ENCODE results near the gene MAP2K3. TPM values are rescaled to one million over a fixed set of nuclear protein-coding genes. Genes with fewer than 3 reads are reported as not detected.
"Not testable (repeated sequence)": the region's sequence is repeated elsewhere in the genome, so short reads cannot be mapped to it uniquely, and the experiment has no call there.

Gene MAP2K3
- total RNA-seq, 2 donors from 2014 or later: 101 to 130 TPM

DNA sequence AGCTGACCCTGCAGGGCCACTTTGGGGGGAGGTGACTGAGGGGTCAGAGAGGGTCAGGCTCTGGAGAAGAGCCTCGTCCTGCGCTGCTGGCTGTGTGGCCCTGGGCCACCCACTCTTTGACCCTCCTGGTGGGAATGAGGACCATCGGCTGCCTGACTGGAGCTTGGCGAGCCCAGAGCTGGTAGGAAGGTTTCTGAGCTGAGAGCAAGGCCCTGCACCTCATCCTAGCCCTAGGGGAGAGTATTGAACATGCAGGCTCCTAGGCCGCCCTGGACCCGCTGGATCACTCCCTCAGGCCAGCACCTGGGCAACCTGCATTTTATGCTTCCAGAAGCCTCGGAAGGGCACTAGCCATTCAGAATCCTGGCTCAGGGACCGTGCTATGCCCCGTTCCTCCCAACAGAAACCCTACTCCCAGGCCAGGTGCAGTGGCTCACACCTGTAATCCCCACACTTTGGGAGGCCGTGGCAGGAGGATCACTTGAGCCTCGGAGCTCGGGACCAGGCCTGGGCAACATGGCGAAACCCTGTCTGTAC, 14.5 kb downstream of the MAP2K3 start:
- Mint-ChIP-seq H3K9me3 (no peaks in the 10 kb centered on the region), H3K36me3 (peaks cover 27 to 31% of the 10 kb centered on the region in 2 donors), H3K27ac (no peak overlapping the region)
- DNase-seq (ENCODE audit: low spot score in 2 of 2): no peak
- ATAC-seq: no peak

DNA sequence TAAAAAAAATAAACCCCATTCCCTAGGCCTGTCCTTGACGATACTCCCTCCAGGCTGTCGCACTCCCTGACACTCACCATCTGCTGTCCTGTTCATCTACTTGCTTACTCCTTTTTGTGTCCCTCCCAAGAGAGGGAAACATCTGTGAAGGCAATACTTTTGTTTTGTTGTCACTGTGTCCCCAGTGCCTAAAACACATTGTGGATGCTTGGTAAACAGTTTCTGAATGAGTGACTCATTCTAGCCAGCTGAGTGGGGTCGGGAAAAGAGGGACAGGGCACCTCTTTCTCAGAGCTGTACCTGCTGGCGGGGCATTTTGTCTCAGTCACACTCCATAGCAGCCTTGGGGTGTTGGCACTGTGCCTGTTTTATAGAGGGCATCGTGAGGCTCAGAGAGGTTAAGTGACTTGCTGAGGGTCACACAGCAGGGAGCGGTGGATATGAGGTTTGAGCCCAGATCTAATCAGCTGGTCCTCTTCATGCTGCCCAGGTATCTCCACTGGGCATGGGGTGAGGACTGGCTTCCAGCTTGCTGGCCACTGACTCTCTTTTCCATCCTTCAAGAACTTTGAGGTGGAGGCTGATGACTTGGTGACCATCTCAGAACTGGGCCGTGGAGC, 15.6 kb downstream of the MAP2K3 start:
- Mint-ChIP-seq H3K27ac (peak overlapping the region in 1 of 2 donors; percentile 45), H3K9me3 (no peaks in the 10 kb centered on the region), H3K36me3 (peaks cover 26 to 28% of the 10 kb centered on the region in 2 donors)
- no peak for DNase-seq (ENCODE audit: low spot score in 2 of 2)
- ATAC-seq: no peak

DNA sequence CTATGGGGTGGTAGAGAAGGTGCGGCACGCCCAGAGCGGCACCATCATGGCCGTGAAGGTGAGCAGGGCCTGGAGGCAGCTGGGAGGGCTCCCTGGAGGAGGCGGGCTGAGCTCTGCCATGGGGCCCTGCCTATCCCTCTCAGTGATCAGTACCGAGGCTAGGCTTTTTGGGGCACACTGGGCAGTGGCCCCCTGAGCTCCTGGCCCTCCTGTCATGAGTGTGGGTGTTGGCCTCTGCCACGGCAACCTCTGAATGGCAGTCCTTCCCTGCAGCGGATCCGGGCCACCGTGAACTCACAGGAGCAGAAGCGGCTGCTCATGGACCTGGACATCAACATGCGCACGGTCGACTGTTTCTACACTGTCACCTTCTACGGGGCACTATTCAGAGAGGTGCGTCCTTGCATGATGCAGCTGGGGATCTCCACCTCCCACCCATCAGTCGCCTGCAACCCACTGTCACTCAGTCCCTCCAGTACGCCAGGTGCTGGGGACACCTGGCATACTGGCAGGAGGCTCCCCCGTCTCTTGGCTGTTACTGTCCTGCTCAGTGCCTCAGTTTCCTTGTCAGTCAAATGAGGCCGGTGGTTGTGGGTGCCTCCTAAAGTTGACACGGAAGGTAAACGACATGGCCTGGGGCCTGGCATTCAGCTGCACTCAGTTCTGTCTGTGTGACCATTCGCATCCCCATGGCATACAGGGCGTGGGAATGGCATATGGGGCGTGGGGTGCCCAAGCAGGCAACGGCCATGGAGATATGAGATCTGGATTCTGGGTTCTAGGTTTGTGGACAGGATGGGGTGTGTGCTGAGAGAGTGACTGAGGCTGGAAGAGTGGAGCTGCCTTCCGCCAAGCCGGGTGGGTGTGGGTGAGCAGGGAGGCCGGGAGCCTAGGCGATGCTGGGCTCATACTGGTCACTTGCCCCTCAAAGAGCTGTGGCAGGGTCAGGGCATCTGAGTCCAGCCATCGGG, 16.4 kb downstream of the MAP2K3 start:
- peaks cover 33 to 34% of the 10 kb centered on the region in 2 donors for H3K36me3 Mint-ChIP-seq

DNA sequence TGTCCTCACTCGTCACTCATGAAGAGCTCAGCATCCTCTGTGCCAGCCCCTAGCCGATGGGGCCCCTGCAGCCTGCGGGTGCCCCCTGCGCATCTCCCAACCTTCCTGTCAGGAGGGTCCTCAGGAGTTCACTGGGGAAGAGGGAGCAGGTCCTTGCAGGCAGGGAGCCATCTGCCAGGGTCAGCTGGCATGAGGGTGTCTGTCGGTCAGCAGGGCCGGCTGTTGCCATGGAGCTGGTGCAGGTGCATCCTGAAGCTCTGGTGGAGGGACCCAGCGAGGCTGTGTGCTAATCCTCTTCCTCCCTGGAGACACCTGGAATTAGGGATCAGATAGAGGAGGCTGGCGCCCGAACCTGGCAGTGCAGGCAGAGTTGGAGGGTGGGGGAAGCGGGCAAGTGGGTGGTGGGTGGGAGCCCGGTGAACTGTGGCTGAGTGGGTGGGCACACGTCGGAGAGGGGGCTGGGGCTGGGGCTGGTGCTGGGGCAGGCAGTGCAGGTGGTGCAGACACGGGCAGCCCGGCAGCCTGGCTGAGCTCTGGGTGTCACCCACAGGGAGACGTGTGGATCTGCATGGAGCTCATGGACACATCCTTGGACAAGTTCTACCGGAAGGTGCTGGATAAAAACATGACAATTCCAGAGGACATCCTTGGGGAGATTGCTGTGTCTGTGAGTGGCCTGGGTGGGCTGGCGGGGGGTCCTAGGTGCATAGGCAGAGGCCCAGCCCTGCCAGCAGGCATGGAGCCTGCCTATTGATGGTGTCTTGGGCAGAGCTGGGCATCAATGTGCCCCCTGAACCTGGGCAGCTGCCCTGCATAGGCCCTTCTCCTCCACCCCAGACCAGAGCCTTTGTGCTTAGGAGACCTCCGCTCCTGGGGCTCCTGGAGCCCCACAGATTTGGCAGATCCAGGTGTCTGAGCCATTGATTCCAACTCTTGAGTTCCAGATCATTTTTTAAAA, 17.4 kb downstream of the MAP2K3 start:
- ATAC-seq: no peak
- DNase-seq (ENCODE audit: low spot score in 2 of 2): no peak
- Mint-ChIP-seq H3K27ac (peak overlapping the region; percentile 4 to 41), H3K36me3 (peaks cover 33 to 35% of the 10 kb centered on the region in 2 donors), H3K9me3 (no peaks in the 10 kb centered on the region)

More for the DNA sequence above, 16.4 kb downstream of the MAP2K3 start:
- Mint-ChIP-seq H3K27ac (peak overlapping the region; percentile 3 to 4), H3K9me3 (no peaks in the 10 kb centered on the region)
- DNase-seq (ENCODE audit: low spot score in 2 of 2): no peak
- ATAC-seq: no peak

DNA sequence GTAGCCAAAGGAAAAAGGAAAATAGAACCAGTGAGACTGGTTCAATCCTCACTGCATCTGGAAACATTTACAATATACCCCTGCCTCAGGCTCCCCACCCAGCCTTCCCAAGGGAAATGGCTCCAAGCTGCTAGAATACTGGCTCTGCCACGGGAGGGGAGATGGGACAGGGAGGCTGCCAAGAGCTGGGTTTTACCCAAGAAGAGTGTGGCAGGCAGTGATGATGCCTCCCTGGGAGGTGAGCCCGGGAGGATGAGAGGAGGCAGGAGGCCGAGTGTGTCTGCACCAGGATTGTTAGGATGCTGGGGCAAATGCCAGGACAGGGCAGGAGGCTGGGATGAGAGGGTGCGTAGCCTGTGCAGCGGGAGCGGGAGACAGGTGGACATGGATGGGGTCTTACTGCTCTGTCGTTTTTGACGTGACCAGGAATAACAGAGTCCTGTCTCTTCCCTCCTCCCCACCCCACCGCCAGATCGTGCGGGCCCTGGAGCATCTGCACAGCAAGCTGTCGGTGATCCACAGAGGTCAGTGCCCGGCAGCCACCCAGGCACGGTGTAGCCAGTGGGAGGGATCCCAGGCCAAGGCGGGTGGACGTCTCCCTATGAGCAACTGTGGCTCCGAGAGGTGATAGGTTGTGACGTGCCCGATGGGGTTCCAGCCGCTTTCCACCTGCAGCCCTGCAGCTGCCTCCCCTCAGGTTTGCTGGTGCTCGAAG, 18.4 kb downstream of the MAP2K3 start:
- H3K36me3 Mint-ChIP-seq: peaks cover 33 to 35% of the 10 kb centered on the region in 2 donors
- no peaks in the 10 kb centered on the region for H3K9me3 Mint-ChIP-seq
- ATAC-seq (no peak), DNase-seq (ENCODE audit: low spot score in 2 of 2) (no peak)
- peak overlapping the region in 1 of 2 donors; percentile 24 for H3K27ac Mint-ChIP-seq

DNA sequence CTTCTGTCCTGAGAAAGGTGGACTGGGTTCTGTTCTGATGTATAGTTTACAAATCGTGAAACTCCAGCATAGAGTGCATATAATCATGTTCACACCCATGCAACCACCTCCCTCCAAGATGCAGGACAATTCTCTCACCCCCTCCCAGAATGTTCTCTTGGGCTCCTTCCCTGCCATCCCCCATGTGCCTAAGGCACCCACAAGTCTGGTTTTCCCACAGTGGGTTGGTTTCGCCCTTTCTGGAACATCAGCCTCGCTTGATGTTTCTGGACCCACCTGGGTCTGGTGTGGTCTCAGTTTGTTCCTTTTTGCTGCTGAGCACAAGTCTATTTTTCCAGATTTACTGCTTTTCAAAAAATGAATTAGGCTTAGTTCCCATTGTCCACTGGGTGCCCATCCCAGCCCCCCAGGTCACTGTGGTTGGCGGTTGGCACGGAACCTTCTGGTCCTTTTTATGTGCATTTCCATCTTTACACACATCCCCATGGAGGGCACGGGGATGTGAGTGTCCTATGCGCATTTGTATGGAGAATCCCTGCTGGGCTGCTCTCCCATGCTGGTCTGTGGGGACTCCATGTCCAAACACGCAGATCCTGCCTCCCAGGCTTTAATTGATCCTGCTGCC, 19.0 kb downstream of the MAP2K3 start:
- Mint-ChIP-seq H3K36me3 (peaks cover 35 to 37% of the 10 kb centered on the region in 2 donors), H3K27ac (no peak overlapping the region), H3K9me3 (peaks cover 0 to under 1% of the 10 kb centered on the region in 2 donors)
- DNase-seq (ENCODE audit: low spot score in 2 of 2) (no peak), ATAC-seq (no peak)

DNA sequence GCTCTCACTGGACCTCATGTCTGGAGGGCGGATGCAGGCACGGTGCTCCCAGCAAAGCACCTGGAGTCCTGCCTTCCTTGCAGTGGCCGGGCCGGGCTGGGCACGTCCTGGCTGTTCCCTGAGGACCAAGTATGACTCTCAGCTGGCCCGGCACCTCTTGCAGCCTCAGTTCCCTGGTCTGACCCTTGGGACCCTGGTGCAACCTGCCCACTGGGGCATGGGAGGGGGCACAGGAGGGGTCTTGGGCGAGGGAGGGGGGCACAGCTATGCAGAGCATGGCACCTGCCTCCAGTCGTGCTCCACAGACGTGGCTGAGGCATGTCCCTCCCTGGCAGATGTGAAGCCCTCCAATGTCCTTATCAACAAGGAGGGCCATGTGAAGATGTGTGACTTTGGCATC, 19.6 kb downstream of the MAP2K3 start:
- Mint-ChIP-seq H3K9me3 (peaks cover 0 to 5% of the 10 kb centered on the region in 2 donors), H3K36me3 (peaks cover 35 to 43% of the 10 kb centered on the region in 2 donors), H3K27ac (no peak overlapping the region)
- DNase-seq (ENCODE audit: low spot score in 2 of 2) (no peak), ATAC-seq (no peak)

DNA sequence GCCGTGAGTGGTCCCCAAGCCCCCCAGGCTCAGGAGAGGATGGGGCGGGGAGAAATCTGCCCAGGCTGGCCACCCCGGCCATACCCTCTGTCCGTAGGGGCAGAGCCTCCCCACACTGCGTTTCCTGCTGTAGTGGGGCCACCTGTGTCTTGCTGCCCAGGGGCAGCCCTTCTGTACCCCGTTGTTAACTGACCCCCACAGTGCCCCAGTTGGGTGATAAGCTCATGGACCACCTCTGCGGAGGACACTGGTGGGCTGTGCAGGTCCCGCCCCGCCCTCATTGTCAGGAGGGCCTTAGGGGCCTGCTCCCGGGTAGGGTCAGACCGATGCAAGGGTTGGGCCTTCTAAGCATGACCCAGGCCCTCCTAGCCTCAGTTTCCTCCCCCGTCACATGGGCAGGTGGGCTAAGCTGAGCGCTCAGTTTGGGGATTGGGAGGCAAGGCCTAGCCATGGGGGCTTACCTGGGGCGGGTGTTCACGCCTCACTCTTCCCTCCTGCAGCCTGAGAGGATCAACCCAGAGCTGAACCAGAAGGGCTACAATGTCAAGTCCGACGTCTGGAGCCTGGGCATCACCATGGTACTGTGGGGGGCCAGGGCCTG, 20.1 kb downstream of the MAP2K3 start:
- not testable (repeated sequence) for ATAC-seq, H3K9me3 Mint-ChIP-seq, H3K27ac Mint-ChIP-seq
- H3K36me3 Mint-ChIP-seq: peaks cover 35 to 44% of the 10 kb centered on the region in 2 donors
- DNase-seq (ENCODE audit: low spot score in 2 of 2): peak in 1 of 2 donors; percentile 51

DNA sequence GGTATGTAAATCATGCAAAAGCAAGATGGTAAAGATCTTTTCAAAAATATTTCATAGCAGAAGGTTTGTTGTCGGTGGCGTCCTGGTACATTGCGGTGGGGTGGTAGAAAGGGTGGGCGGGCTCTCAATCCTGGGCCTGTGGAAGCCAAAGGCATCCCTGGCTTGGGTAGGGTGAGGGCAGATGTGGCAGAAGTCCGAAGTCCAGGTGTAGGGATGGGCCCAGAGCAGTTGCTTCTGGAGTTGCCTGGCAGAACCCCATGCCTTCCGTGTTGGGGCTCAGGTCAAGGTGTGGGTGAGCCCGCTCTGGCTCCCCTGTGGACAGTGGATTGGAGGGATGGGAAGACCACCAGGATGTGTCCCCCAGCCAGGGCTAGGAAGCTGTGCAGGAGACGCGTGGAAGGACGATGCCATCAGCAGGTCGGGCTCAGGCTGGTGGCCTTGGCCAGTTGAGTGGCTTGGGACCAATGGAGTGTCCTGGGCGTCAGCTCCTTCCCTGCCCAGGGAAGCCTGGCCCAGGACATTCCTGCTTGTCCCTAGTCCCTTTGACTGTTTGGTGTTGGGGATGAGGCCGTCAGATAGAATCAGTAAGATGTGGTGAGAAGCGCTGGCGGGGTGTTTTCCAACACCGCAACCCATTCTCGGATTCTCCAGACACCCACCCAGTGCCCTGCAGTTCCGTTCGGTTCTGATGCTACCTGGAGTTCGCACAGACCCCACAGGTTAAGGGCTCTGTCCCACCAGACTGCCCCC, 21.1 kb downstream of the MAP2K3 start:
- peaks cover 37 to 44% of the 10 kb centered on the region in 2 donors for H3K36me3 Mint-ChIP-seq

DNA sequence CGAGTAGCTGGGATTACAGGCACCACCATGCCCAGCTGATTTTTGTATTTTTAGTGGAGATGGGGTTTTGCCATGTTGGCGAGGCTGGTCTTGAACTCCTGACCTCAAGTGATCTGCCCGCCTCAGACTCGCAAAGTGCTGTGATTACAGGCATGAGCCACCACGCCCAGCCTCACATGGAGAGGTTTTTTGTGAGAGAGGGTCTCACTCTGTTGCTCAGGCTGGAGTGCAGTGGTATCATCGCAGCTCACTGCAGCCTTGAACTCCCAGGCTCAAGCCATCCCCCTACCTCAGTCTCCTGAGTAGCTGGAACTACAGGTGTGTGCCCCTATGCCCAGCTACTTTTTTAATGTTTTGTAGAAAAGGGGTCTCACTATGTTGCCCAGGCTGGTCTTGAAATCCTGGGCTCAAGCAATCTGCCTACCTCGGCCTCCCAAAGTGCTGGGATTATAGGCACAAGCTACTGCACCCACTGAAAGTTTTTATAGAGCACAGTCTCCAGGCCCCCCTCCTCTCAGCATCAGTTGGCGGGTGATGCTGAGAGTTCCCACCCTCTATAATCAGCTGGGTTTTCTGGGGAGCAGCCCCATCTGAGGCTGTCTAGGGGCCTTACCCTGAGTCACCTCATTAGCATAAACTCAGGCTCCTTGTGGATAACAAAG, 22.2 kb downstream of the MAP2K3 start:
- not testable (repeated sequence) for H3K27ac Mint-ChIP-seq
- H3K36me3 Mint-ChIP-seq: peaks cover 33 to 35% of the 10 kb centered on the region in 2 donors

More for the DNA sequence above, 21.1 kb downstream of the MAP2K3 start:
- not testable (repeated sequence) for H3K9me3 Mint-ChIP-seq, ATAC-seq
- H3K27ac Mint-ChIP-seq: peak overlapping the region in 1 of 2 donors; percentile 44
- peak in 1 of 2 donors; percentile 51 for DNase-seq (ENCODE audit: low spot score in 2 of 2)

DNA sequence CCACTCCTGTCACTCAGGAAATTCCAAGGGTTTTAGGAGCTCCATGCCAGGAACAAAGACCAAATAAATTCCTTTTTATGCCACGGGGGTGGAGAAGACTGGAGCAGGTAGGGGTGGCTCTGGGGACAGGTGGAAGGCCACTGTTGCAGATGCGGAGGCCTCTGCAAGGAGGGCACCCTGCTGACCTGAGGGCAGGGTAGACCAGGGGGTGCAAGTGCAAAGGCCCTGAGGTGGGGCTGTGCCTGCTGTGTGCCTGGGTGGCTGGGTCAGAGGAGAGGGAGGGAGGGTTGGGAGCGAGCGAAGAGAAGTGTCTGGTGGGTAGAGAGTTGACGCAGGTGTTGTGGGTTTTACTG, 22.7 kb downstream of the MAP2K3 start:
- H3K27ac Mint-ChIP-seq; ATAC-seq; DNase-seq (ENCODE audit: low spot score in 2 of 2); H3K9me3 Mint-ChIP-seq: not testable (repeated sequence)
- peaks cover 30 to 32% of the 10 kb centered on the region in 2 donors for H3K36me3 Mint-ChIP-seq

More for the DNA sequence above, 22.2 kb downstream of the MAP2K3 start:
- DNase-seq (ENCODE audit: low spot score in 2 of 2): peak in 1 of 2 donors; percentile 40
- H3K9me3 Mint-ChIP-seq, ATAC-seq: not testable (repeated sequence)

DNA sequence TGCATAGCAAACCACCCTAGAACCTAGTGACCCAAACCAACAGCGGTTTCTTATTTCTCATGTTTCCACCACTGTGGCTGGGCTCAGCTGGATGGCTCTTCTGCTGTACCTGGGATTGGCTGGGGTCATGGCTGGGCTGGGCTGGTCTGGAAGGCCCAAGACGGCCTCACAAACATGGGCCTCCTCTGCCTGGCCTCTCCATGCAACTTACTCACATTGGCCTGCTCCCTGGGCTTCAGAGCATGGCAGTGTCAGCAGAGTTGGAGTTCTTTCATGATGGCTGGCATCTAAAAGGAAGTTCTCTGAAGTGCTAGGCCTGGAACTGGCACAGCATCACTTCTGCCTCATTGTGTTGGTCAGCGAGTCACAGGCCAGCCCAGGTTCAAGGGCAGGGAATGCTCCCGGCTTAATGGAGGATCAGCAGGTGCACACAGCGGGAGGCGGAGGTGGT, 24.4 kb downstream of the MAP2K3 start:
- peak overlapping the region in 1 of 2 donors; percentile 47 for H3K27ac Mint-ChIP-seq
- not testable (repeated sequence) for ATAC-seq, H3K9me3 Mint-ChIP-seq
- H3K36me3 Mint-ChIP-seq: peaks cover 18 to 19% of the 10 kb centered on the region in 2 donors
- peak in 1 of 2 donors; percentile 30 for DNase-seq (ENCODE audit: low spot score in 2 of 2)

DNA sequence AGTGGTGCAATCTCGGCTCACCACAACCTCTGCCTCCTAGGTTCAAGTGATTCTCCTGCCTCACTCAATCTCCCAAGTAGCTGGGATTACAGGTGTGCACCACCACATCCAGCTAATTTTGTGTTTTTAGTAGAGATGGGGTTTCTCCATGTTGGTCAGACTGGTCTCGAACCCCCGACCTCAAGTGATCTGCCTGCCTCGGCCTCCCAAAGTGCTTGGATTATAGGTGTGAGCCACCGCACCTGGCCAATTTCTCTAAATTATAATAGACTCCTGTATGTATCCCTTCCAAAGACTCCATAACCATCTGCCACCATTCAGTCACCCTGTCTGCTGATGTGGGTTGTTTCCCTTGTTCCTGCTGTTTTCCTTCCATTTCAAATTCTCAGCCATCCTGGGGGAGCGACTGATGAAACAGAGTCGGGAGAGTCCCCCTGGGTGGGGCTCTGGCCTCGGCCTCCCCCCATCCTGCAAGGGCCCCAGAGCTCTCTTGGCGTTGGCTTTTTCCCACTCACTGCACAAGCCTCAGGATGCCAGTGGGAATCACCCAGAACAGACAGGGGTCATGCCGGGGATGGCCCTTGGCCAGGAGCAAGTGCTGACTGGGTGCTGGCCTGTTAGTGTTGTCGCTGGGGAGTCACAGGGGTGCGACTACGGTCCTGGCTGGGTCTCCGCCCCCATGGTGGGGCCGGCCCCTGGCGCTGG, 25.7 kb downstream of the MAP2K3 start:
- peaks cover 16 to 17% of the 10 kb centered on the region in 2 donors for H3K36me3 Mint-ChIP-seq
- not testable (repeated sequence) for ATAC-seq; H3K9me3 Mint-ChIP-seq; DNase-seq (ENCODE audit: low spot score in 2 of 2)
- H3K27ac Mint-ChIP-seq: peak overlapping the region in 1 of 2 donors; percentile 65

Data from activated naive CD4-positive, alpha-beta T cell treated with anti-CD3 and anti-CD28 coated beads, Interleukin-2, amount 50 U/mL, for 72 hours (primary cell).